ENCODE results near the gene TEX19.

GRCh38 chr17:82384051-82384729, 25.1 kb downstream of the TEX19 start:
- TF ChIP-seq YY1 (IDR thresholded peaks at IDR 0.05; ENCODE audit: low read depth, low read length): no peak
- TF ChIP-seq FOXK2 (IDR thresholded peaks at IDR 0.05): no peak
- TF ChIP-seq ATF3 (IDR thresholded peaks at IDR 0.05; ENCODE audit: borderline replicate concordance, extremely low read depth, low read depth, low read length): no peak
- no peak for TF ChIP-seq SUZ12 (IDR thresholded peaks at IDR 0.05; ENCODE audit: unreplicated experiment)
- TF ChIP-seq ZBED1 (IDR thresholded peaks at IDR 0.05; ENCODE audit: borderline replicate concordance): no peak
- no peak for TF ChIP-seq EZH2 (IDR thresholded peaks at IDR 0.05; ENCODE audit: borderline replicate concordance, control insufficient read depth, low read depth, low read length)
- no peak for TF ChIP-seq CHD2 (IDR thresholded peaks at IDR 0.05; ENCODE audit: borderline replicate concordance, low read depth, low read length)
- no peak for TF ChIP-seq REST (IDR thresholded peaks at IDR 0.05; ENCODE audit: low read depth, low read length)
